Testis (tissue), 3 donors: Measurements from ENCODE around the gene GTSE1. TPM values are rescaled to one million over a fixed set of nuclear protein-coding genes. Genes with fewer than 3 reads are reported as not detected.

Source experiments
- DNase-seq: peaks from one replicate; pipeline ENCODE4 v3.0.0-alpha.2; 2019
- H3K27ac ChIP-seq, 2 donors: fragments of 200-600 bp; sonication (generic); one replicate each; pipeline ENCODE4 v1.5.1; 2019
- H3K27me3 ChIP-seq: fragments of 200-600 bp; sonication (generic); one replicate; pipeline ENCODE4 v1.5.1; 2019
- H3K36me3 ChIP-seq: fragments of 200-600 bp; sonication (generic); one replicate; pipeline ENCODE4 v1.5.1; 2017; ENCODE audit warnings: low read depth; ENCODE audit errors: missing control alignments
- H3K4me1 ChIP-seq: fragments of 200-600 bp; sonication (generic); one replicate; pipeline ENCODE4 v1.5.1; 2019
- H3K4me3 ChIP-seq, 2 donors: fragments of 200-600 bp; sonication (generic); one replicate each; pipeline ENCODE4 v1.5.1; 2017 to 2019
- H3K9me3 ChIP-seq: fragments of 200-600 bp; sonication (generic); one replicate; pipeline ENCODE4 v1.5.1; 2017
- CTCF ChIP-seq, 3 experiments: fragments of 450-650 bp in 2 of 3; fragments of 200-600 bp in 1 of 3; sonication (generic) in 1 of 3; IDR thresholded peaks; one replicate each; pipeline ENCODE4 v1.5.1; 2016 to 2019; ENCODE audit warnings: antibody characterized with exemption in 3 of 3, mild to moderate bottlenecking in 2 of 3, moderate library complexity in 1 of 3
- POLR2A ChIP-seq: fragments of 450-650 bp; IDR thresholded peaks from one replicate; pipeline ENCODE4 v1.6.1; 2017; ENCODE audit warnings: antibody characterized with exemption, mild to moderate bottlenecking, moderate library complexity
- WGBS, 2 donors: methylation state at CpG; one replicate each; pipeline ENCODE4 v1.1.5; 2018; 5-methylcytosine and 5-hydroxymethylcytosine counted together
- intact Hi-C: fragments of 100-400 bp; cut with DNase I; formaldehyde crosslinking; loops from one replicate; pipeline ENCODE4 v1.15.1; 2023; ENCODE audit warnings: low total_unique reads
- polyA plus RNA-seq: library from polyadenylated mRNA; stranded (reverse); fragments of 350-450 nt; fragmentation: Illumina TruSeq; extraction: RNeasy Lipid Tissue Mini Kit (QIAGEN cat#74804); gene quantifications from one replicate; pipeline ENCODE4 v1.2.3, GENCODE V29; 2014; ENCODE audit warnings: low read depth, low replicate concordance; ENCODE audit not compliant: insufficient read depth
- total RNA-seq, 2 donors: library from RNA; depleted of rRNA; stranded (reverse); fragments of >200 nt; gene quantifications; one replicate each; pipeline ENCODE4 v1.2.3, GENCODE V29; 2016

Gene GTSE1
- total and polyA plus RNA-seq, 3 donors from 2014 or later = 9.0 to 22.9 (median 10.0) TPM

DNA sequence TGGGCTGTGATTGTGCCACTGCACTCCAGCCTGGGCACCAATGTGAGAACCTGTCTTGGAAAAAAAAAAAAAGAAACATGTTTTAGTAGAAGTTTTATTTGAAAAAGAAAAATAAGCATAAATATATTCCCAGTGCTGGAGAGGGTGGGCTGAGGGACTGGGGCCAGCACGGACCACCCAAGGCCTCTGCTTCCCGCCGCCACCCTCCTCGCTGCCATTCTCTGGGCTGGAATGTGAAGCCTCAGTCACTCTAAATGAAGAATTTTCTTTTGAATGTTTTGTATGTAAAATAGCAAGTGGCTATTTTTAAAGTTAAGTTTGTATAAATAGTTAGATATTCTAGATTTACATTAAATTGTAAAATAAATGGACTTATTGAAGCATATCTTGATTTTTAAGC lies 33.8 kb downstream of the GTSE1 start:
- 95 to 97% methylated on average over 4 of the region's 4 CpGs for WGBS, 2 donors
- intact Hi-C loops = no loop called here

DNA sequence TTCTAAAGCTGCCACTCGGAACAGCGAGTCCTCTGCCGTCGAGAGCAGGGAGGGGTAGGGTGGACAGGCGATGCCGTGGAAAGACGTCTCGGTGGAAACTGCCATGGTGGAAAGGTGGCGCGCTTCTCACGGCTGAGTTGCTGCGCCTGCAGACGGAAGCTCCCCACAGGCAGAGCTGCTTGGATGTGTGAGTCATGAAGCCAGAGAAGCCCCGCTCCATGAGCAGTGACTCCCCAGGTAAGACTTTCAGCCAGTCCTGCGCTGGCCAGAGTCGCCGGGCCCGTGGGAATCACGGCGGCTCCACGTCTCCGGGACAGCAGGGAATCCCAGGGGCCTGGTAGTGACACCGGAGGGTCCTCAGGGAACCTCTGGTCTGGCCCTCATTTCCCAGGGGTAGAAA lies 34.8 kb downstream of the GTSE1 start:
- 90 to 96% methylated on average over 14 to 23 of the region's 23 CpGs for WGBS, 2 donors

More for the DNA sequence above, 33.8 kb downstream of the GTSE1 start:
- Histone ChIP-seq H3K27ac (no peak overlapping the region), H3K36me3 (no peaks in the 10 kb centered on the region), H3K4me3 (no peak overlapping the region), H3K27me3 (no peaks in the 10 kb centered on the region), H3K9me3 (no peaks in the 10 kb centered on the region), H3K4me1 (peaks cover 4% of the 10 kb centered on the region)
- TF ChIP-seq POLR2A (no peak), CTCF (IDR thresholded peaks at IDR 0.05) (no peak)
- no peak for DNase-seq

DNA sequence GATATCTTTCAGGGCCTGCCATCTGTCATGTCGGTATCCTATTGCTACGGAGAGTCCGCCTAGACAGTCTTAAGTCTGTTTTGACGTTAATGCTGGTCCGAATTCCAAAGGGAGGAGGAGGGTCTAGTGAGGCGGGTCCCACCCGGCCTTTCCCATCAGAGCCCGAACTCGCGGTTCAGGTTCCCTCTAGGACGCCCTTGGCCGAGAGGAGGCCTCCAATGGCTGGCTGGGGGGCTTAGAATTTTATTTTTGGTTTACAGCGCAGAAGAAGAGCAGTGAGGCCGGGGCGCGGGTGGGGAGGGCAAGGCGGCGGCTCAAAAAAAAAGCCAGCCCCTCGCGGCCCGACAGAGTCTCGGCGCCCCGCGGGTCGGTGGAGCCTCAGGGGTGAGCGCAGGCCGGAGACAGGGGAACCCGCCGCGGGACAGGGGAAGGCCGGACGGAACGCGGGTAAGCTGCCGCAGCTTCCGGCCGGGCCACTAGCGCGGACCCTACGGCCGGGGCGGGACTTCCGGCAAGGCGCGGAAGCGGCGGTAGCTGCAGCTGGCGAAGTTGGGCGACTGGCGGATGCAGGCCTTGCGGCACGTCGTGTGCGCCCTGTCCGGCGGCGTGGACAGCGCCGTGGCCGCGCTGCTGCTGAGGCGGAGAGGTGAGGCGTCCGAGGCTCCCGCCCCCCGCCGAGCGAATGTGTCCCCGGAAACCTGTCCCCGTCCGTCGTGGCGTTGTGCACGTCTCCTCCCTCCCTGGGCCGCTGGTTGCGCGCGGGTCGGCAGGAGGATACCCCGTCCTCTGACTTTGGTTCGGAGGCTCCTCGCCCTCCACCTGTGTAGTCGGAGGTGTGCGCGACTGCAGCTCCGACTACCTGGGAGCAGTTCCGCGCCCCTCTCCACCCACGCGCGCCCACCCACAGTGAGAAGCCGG lies 38.8 kb downstream of the GTSE1 start, which contains the start of gene TRMU:
TSS of gene TRMU (plus strand) at position 514 of the 918 bp plus-strand sequence. CDS start at position 565, 51 bp downstream.
- Histone ChIP-seq H3K4me3 (peak within 1 kb of the TSS; percentile 90 to 96), H3K27ac (peak within 1 kb of the TSS; percentile 75 to 90), H3K9me3 (no peaks in the 10 kb centered on the region), H3K36me3 (no peaks in the 10 kb centered on the region), H3K27me3 (no peaks in the 10 kb centered on the region), H3K4me1 (peaks cover 12% of the 10 kb centered on the region)
- peak; percentile 88 for DNase-seq
- TF ChIP-seq POLR2A (no peak), CTCF (IDR thresholded peaks at IDR 0.05) (no peak)
- 0 to 1% methylated on average over 28 to 82 of the region's 93 CpGs for whole genome bisulfite sequencing, 2 donors
- intact Hi-C loops = no loop called here

More for the DNA sequence above, 34.8 kb downstream of the GTSE1 start:
- no peak for DNase-seq
- peaks cover 6% of the 10 kb centered on the region for H3K4me1 ChIP-seq
- no peak overlapping the region for H3K27ac ChIP-seq
- intact Hi-C loops = no loop called here
- no peaks in the 10 kb centered on the region for H3K36me3 ChIP-seq
- H3K27me3 ChIP-seq = no peaks in the 10 kb centered on the region
- TF ChIP-seq CTCF (IDR thresholded peaks at IDR 0.05) (no peak), POLR2A (no peak)
- no peak overlapping the region for H3K4me3 ChIP-seq
- H3K9me3 ChIP-seq = no peaks in the 10 kb centered on the region

DNA sequence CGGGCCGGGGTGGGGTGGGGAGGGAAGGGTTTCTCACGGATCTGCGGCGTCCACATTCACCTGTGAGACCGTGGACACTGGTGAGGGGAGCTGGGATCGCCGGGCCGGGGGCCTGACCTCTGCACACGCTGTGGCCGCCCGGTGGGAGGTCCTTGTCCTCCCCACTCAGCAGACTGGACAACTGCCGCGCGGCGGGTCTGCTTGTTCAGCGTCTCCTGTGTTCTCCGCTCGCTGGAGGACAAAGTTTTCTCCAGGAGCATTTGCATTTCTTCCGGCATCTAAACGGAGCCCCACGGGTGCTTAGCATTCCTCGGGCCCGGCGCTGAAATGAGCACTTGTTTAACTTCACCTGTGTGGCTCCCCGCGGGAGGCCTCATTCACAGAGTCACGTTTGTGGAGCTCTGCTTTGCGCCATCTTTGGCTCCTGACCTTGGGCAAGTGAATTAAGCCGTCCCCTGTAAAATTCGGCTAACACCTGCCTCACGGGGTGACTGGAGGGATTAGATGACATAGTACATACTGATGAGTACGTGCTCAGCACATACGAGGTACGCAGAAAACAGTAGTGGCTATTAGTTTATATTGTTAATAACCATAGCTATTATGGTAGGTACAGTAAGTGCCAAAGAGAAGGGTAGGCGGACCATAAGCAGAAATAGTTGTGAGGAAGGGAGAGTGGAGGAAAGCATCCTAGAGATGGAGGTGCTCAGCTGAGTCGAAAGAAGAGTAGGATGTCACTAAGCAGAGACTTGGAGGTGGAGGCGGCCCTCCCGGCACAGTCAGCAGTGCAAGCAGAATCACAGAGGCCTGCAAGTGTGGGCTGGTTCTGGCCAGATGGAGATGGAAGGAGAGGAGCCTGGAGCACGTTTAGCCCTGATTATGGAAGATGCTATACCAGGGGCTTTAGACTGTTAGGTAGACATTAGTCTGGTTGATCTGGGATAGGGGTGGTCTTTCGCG lies 39.7 kb downstream of the GTSE1 start:
- peak; percentile 35 for DNase-seq

More for the DNA sequence above, 39.7 kb downstream of the GTSE1 start:
- Histone ChIP-seq H3K9me3 (no peaks in the 10 kb centered on the region), H3K27ac (peak overlapping the region; percentile 75 to 90), H3K36me3 (no peaks in the 10 kb centered on the region), H3K27me3 (no peaks in the 10 kb centered on the region), H3K4me1 (peaks cover 12% of the 10 kb centered on the region), H3K4me3 (peak overlapping the region; percentile 90 to 96)
- TF ChIP-seq POLR2A (no peak), CTCF (IDR thresholded peaks at IDR 0.05) (no peak)
- 6 to 8% methylated on average over 40 to 41 of the region's 42 CpGs for WGBS, 2 donors
- intact Hi-C loops = no loop called here
